OCI-LY1 (cell line): ENCODE results near the gene KRTCAP2.
"Not testable (repeated sequence)": the region's sequence is repeated elsewhere in the genome, so short reads cannot be mapped to it uniquely, and the experiment has no call there.

ENCODE experiments used
- H2AFZ ChIP-seq: fragments of 200-600 bp; sonication (generic), shearing (Covaris generic); 2 replicates; pipeline ENCODE4 v1.6.0; 2014; ENCODE audit warnings: antibody characterized with exemption, mild to moderate bottlenecking, low read length
- H3F3A ChIP-seq: fragments of 200-600 bp; sonication (generic), shearing (Covaris generic); 2 replicates; pipeline ENCODE4 v1.6.0; 2014; ENCODE audit warnings: mild to moderate bottlenecking, antibody characterized with exemption, low read length, moderate library complexity; ENCODE audit not compliant: insufficient read depth
- H3K27ac ChIP-seq: fragments of 200-600 bp; sonication (generic); 2 replicates; pipeline ENCODE4 v1.5.1; 2014; ENCODE audit warnings: low read length, mixed run types, mild to moderate bottlenecking, low read depth; ENCODE audit not compliant: poor library complexity, severe bottlenecking
- H3K27me3 ChIP-seq: fragments of 200-600 bp; sonication (generic); 2 replicates; pipeline ENCODE4 v1.6.0; 2014; ENCODE audit warnings: antibody characterized with exemption, mild to moderate bottlenecking, low read length, moderate library complexity; ENCODE audit not compliant: insufficient read depth
- H3K36me3 ChIP-seq: fragments of 200-600 bp; sonication (generic); 2 replicates; pipeline ENCODE4 v1.6.1; 2014; ENCODE audit warnings: mild to moderate bottlenecking, antibody characterized with exemption, low read length, moderate library complexity, mixed read lengths; ENCODE audit not compliant: insufficient read depth
- H3K4me1 ChIP-seq: fragments of 200-600 bp; sonication (generic); 2 replicates; pipeline ENCODE4 v1.5.1; 2014; ENCODE audit warnings: mild to moderate bottlenecking, low read length, moderate library complexity; ENCODE audit not compliant: insufficient read depth, severe bottlenecking
- H3K4me2 ChIP-seq: fragments of 200-600 bp; sonication (generic), shearing (Covaris generic); 2 replicates; pipeline ENCODE4 v1.6.1; 2014; ENCODE audit warnings: low read length
- H3K4me3 ChIP-seq: fragments of 200-600 bp; sonication (generic); 2 replicates; pipeline ENCODE4 v1.5.1; 2014; ENCODE audit warnings: low read length, low read depth, mild to moderate bottlenecking, mixed read lengths; ENCODE audit not compliant: poor library complexity, severe bottlenecking
- H3K79me2 ChIP-seq: fragments of 200-600 bp; shearing (Covaris generic); 2 replicates; pipeline ENCODE4 v1.6.1; 2016; ENCODE audit warnings: mixed run types, low read length, mixed read lengths; ENCODE audit not compliant: insufficient read depth
- H3K9ac ChIP-seq: fragments of 200-600 bp; sonication (generic), shearing (Covaris generic); 2 replicates; pipeline ENCODE4 v1.6.1; 2014; ENCODE audit warnings: mild to moderate bottlenecking, low read length, mixed read lengths
- H3K9me2 ChIP-seq: fragments of 200-600 bp; sonication (generic), shearing (Covaris generic); 2 replicates; pipeline ENCODE4 v1.6.1; 2014; ENCODE audit warnings: low read depth, mild to moderate bottlenecking, low read length, mixed read lengths
- H3K9me3 ChIP-seq: fragments of 200-600 bp; shearing (Covaris generic); 2 replicates; pipeline ENCODE4 v1.6.1; 2014; ENCODE audit warnings: low read length, mixed read lengths
- H4K20me1 ChIP-seq: fragments of 200-600 bp; sonication (generic), shearing (Covaris generic); 2 replicates; pipeline ENCODE4 v1.6.0; 2016; ENCODE audit warnings: mild to moderate bottlenecking, low read length; ENCODE audit not compliant: insufficient read depth
- EZH2 ChIP-seq: fragments of 200-600 bp; sonication (generic), shearing (Covaris generic); IDR thresholded peaks from 2 replicates; pipeline ENCODE4 v1.8.0; 2017; ENCODE audit warnings: borderline replicate concordance, mixed run types, mild to moderate bottlenecking, antibody characterized with exemption, low read length, moderate library complexity, mixed read lengths
- TF ChIP-seq, protein P1 (sequence below): fragments of 200-600 bp; sonication (generic), shearing (Covaris generic); IDR thresholded peaks from 2 replicates; pipeline ENCODE4 v1.5.1; 2017; ENCODE audit warnings: mild to moderate bottlenecking, antibody characterized with exemption, low read length, moderate library complexity, mixed read lengths

KRTCAP2 gene

DNA sequence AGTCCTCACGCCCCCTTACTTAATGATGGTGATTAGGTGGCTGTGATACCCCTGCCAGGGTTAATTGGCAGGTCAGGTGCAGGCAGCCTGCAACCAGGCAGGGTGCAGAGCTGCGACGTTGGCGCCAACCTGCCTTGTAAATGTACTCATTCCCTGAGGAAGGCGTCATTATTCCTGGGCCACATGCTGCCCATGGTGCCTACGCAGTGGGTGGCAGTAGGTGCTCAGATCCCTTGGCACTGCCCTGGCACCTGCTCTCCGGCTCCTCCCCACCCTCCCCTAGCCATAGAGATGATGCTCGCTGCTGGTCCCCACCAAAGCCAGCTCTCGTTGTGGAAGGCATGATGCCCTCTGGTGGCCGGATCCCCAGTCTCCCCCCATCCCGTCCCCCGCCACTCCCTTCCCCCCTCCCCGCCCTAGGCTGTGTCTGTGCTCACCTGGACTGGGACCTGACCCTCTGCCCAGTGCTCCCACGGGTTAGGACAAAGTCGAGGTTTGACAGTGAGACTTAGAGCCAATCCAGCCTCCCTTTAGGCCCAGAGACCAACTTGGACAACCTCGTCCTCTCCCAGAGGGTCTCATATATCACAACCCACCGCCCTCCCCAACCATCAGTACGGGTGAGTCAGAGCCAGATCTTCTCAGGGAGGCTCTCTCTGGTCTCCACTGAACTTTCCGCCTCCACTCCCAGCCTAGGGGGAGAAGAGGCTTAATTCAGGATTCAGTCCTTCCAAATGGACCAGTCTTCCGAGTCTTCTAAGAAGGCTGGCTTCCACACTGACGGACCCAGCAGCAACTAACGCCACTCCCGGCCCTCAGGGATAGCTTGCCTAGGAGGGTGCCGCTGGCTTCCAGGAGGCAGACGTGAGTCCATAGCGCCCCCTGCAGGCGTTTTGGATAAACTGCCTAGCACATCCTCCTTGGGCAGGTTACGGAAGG lies 5.7 kb downstream of the KRTCAP2 start:
- H3K9ac ChIP-seq = no peak overlapping the region; the same call in 1 of the 2 replicates
- H3F3A ChIP-seq = no peaks in the 10 kb centered on the region
- peak overlapping the region; percentile 38 for H3K4me2 ChIP-seq
- H4K20me1 ChIP-seq = no peaks in the 10 kb centered on the region
- no peaks in the 10 kb centered on the region for H3K9me2 ChIP-seq
- H3K4me1 ChIP-seq = peaks cover 12% of the 10 kb centered on the region
- H3K27ac ChIP-seq = no peak overlapping the region
- no peak overlapping the region for H2AFZ ChIP-seq
- H3K27me3 ChIP-seq = no peaks in the 10 kb centered on the region; the same call in 1 of the 2 replicates
- no peaks in the 10 kb centered on the region for H3K79me2 ChIP-seq
- H3K9me3 ChIP-seq = no peaks in the 10 kb centered on the region
- peaks cover 17% of the 10 kb centered on the region for H3K36me3 ChIP-seq
- TF ChIP-seq, protein P1, sequence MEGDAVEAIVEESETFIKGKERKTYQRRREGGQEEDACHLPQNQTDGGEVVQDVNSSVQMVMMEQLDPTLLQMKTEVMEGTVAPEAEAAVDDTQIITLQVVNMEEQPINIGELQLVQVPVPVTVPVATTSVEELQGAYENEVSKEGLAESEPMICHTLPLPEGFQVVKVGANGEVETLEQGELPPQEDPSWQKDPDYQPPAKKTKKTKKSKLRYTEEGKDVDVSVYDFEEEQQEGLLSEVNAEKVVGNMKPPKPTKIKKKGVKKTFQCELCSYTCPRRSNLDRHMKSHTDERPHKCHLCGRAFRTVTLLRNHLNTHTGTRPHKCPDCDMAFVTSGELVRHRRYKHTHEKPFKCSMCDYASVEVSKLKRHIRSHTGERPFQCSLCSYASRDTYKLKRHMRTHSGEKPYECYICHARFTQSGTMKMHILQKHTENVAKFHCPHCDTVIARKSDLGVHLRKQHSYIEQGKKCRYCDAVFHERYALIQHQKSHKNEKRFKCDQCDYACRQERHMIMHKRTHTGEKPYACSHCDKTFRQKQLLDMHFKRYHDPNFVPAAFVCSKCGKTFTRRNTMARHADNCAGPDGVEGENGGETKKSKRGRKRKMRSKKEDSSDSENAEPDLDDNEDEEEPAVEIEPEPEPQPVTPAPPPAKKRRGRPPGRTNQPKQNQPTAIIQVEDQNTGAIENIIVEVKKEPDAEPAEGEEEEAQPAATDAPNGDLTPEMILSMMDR = peak; percentile 88
- TF ChIP-seq EZH2 = no peak
- peak overlapping the region; percentile 6 for H3K4me3 ChIP-seq

DNA sequence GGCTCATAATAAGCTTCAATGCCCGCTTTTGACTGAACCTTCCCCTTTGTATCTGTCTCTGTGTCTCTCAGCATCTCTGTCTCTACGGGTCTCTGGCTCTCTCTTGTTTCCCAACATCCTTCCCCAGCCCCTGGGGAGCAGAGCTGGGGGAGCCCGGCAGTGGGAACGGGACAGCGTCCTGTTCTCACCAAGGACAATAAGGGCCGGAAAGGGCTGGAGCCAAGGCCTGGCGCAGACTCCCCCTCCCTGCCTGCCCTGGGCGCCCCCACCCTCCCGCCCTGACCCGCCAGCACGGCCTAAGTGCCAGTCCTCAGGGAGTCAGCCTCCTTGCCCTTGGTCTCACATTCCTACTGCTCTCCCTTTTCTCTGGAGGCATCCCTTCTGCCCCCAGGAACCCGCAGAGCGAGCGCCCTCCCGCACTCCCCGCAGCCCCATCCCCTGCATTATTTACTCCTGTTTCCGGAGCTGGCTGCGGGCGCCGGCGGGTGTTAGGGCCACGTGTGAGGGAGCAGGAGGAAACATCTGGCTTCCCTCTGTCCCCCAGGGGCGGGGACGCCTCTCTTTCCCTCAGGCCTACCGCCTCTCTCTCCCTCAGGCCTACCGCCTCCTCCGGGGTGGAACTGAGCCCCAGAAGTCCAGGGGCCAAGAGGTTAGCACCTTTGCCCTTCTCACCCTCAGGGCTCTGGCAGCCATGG lies 6.5 kb downstream of the KRTCAP2 start:
- no peak overlapping the region for H3K27ac ChIP-seq
- no peaks in the 10 kb centered on the region; the same call in 1 of the 2 replicates for H3K27me3 ChIP-seq
- no peaks in the 10 kb centered on the region for H3F3A ChIP-seq
- no peaks in the 10 kb centered on the region for H4K20me1 ChIP-seq
- H3K4me2 ChIP-seq = no peak overlapping the region
- H3K4me1 ChIP-seq = peaks cover 5% of the 10 kb centered on the region
- H3K9me2 ChIP-seq = no peaks in the 10 kb centered on the region
- peaks cover 17% of the 10 kb centered on the region for H3K36me3 ChIP-seq
- H2AFZ ChIP-seq = no peak overlapping the region
- H3K4me3 ChIP-seq = no peak overlapping the region
- H3K9ac ChIP-seq = no peak overlapping the region
- H3K9me3 ChIP-seq = no peaks in the 10 kb centered on the region
- H3K79me2 ChIP-seq = no peaks in the 10 kb centered on the region
- TF ChIP-seq EZH2 = no peak
- TF ChIP-seq, protein P1 = no peak

DNA sequence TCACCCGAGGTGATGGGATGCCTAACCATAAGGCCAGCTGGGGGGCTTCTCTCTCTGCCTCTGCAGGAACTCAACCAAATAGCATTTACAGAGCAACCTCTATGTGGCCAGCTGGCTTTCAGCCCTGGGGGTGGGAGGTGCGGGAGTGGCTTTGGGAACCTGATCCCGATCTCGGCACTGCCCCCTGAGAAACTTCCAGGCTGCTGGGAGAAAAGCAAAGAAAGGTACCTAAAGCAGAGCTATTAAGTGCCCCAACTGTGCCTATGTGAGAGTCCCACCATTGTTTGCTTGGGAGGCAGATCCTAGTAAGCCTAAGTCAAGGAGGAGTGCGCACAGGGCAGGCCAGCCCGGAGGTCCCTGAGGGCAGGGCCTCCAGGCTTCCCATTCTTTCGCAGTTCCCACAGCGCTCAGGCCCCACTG lies 7.0 kb downstream of the KRTCAP2 start:
- Histone ChIP-seq H3K4me1 (peaks cover 5% of the 10 kb centered on the region), H3K36me3 (peaks cover 17% of the 10 kb centered on the region), H3F3A (no peaks in the 10 kb centered on the region), H2AFZ (no peak overlapping the region), H3K4me2 (no peak overlapping the region), H3K9me3 (no peaks in the 10 kb centered on the region), H4K20me1 (no peaks in the 10 kb centered on the region), H3K79me2 (no peaks in the 10 kb centered on the region), H3K27ac (no peak overlapping the region), H3K27me3 (no peaks in the 10 kb centered on the region; the same call in 1 of the 2 replicates), H3K4me3 (no peak overlapping the region), H3K9me2 (no peaks in the 10 kb centered on the region), H3K9ac (no peak overlapping the region)
- TF ChIP-seq, protein P1 = no peak
- TF ChIP-seq EZH2 = no peak

DNA sequence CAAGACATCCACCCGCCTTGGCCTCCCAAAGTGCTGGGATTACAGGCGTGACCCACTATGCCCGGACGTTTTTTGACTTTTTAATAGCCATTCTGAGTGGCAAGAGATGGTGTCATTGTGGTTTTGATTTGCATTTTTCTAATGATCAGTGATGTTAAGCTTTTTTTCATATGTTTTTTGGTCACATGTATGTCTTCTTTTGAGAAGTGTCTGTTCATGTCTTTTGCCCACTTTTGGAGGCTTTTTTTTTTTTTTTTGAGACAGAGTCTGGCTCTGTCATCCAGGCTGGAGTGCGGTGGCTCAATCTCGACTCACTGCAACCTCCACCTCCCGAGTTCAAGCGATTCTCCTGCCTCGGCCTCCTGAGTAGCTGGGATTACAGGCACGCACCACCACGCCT lies 8.5 kb downstream of the KRTCAP2 start:
- H3K4me3 ChIP-seq, H2AFZ ChIP-seq: not testable (repeated sequence)

DNA sequence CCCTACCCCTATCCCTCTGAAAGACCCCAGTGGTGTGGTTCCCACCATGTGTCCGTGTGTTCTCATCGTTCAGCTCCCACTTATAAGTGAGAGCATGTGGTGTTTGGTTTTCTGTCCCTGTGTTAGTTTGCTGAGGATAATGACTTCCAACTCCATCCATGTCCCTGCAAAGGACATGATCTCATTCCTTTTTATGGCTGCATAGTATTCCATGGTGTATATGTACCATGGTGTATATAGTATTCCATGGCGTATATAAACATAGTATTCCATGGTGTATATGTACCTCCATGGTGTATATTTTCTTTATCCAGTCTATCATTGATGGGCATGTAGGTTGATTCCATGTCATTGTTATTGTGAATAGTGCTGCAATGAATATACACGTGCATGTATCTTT lies 9.3 kb downstream of the KRTCAP2 start:
- H3K9me3 ChIP-seq, H3K79me2 ChIP-seq, H3K4me2 ChIP-seq, H3F3A ChIP-seq, H3K4me1 ChIP-seq, H3K9me2 ChIP-seq, H2AFZ ChIP-seq, H3K36me3 ChIP-seq, H3K9ac ChIP-seq, H3K27me3 ChIP-seq, H3K27ac ChIP-seq, H3K4me3 ChIP-seq, H4K20me1 ChIP-seq: not testable (repeated sequence)

More for the DNA sequence above, 8.5 kb downstream of the KRTCAP2 start:
- not testable (repeated sequence) for H3K9ac ChIP-seq, H3K27me3 ChIP-seq, H3K79me2 ChIP-seq, H3K9me3 ChIP-seq, H4K20me1 ChIP-seq, H3K4me1 ChIP-seq, H3K27ac ChIP-seq, H3K4me2 ChIP-seq, H3F3A ChIP-seq, H3K9me2 ChIP-seq
- H3K36me3 ChIP-seq = peaks cover 10% of the 10 kb centered on the region
